PFSK-1 (cell line): Measurements from ENCODE around the gene FYN.

Source experiments
- POLR2AphosphoS5 ChIP-seq: IDR thresholded peaks from 2 replicates; pipeline ENCODE4 v1.6.1; 2012; ENCODE audit warnings: low read depth, mild to moderate bottlenecking, control low read depth, low read length, moderate library complexity
- REST ChIP-seq, 2 experiments: IDR thresholded peaks; 2 replicates each; pipeline versions ENCODE4 v1.6.1 to v1.8.0; 2011 to 2012; ENCODE audit warnings: low read depth in 2 of 2, low read length in 2 of 2, control low read depth in 1 of 2, inconsistent platforms in 1 of 2, mild to moderate bottlenecking in 1 of 2, moderate library complexity in 1 of 2; ENCODE audit not compliant: insufficient read depth in 1 of 2
- TAF1 ChIP-seq: IDR thresholded peaks from 2 replicates; pipeline ENCODE4 v1.6.1; 2012; ENCODE audit warnings: low read length, control low read depth, borderline replicate concordance; ENCODE audit not compliant: insufficient read depth

GRCh38 chr6:111759331-111759835 lies 113.9 kb downstream of the FYN start:
- TF ChIP-seq POLR2AphosphoS5, result no peak
- TF ChIP-seq TAF1, result no peak
- TF ChIP-seq REST (IDR thresholded peaks at IDR 0.05; ENCODE audit: insufficient read depth in 1 of 2, low read depth in 2 of 2, low read length in 2 of 2), result no peak
